GM19324 (cell line): ENCODE data around the gene MYO18B.

Experiments
- ATAC-seq: cut with Tn5 transposase; IDR thresholded peaks from one replicate; pipeline ENCODE4 v1.9.1; 2021; ENCODE audit warnings: mild to moderate bottlenecking, moderate library complexity; ENCODE audit not compliant: unreplicated experiment, low FRiP score

The MYO18B gene

DNA sequence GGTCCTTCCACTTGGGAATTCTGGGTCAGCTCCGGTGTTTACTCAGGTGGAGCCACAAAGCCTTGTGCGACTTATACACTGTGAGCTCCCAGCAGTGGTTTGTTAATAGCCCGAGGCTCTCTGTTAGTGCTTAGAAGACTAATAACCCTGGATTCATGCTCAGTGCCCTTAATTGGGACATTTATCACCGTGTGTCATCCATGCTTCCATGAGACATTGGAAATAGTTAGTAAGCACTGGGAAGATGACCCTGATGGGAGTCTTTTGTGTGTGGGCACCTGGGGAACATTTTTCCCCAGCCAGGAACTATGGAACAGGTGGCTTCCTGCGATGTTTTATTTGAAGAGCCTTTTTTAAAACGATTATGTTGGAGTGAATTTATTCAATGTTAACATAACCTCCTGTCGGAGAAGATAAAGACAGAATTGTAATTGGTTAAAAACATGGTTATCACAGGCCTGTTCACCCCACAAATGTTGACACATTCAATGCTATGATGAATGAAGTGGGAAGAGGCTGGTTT, 188.9 kb downstream of the MYO18B start:
- no peak for ATAC-seq

DNA sequence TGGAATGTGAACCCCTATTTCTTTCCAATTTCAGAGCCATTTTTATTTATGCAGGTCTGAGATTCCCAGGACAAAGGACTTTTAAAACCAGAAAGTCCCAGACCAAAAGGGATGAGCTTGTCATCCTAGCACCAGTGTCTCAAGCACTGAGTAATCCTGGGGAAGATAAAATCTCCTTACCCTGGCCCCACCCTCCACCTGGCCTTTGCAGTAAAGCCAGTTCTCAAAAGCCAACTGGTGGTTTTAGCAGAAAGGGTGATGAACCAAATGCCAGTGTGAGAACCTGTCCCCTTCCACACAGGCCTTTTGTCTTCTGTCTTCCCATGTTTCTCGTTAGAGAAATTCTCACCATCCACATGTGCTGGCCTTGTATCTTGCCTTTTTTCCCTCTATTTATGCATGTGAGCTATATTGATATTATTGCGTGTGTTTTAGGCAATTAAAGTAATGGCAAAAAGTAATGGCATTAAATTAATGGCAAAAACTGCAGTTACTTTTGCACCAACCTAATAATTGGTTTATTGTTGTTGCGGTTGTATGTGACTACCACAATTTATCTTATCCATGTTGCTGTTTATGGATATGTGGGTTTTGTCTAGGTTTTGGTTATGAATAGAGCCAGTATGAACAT, 191.3 kb downstream of the MYO18B start:
- ATAC-seq: no peak

DNA sequence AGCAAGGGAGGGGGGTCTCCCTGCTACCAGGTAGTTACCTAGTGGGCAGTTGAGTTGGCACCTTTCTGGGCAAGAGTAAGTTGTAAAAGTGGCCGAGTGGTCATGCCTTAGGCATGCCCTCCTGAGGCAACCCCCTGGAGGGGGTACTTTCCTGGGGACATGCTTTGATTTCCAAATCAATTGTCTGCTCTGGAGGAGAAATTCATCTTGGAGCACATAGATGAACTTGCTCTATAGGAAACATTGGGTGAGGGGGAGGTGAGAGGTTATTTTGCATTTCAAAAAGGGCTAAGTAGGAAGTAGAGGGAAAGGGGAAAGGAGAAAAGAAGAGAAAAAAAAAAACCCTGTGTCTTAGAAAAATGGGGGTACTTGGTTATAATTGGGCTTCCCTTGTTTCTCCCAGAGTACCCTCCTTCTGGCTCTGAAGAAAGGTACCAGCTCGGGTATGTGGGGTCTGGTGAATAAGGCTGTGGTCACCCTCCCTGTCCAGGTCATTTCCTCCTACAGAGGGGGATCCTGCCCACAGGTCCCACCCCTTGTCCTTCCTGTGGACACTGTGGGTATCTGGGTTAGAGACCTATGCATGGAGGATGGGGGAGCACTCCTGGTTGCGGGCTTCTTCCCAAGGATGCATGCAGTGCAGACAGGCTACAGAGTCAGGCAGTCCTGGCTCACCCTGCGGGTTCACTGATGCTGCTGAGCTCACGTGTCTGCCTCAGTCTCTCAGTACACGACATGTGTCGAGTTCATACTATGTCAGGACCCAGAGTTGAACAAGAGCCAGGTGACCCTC, 193.5 kb downstream of the MYO18B start:
- ATAC-seq: no peak

DNA sequence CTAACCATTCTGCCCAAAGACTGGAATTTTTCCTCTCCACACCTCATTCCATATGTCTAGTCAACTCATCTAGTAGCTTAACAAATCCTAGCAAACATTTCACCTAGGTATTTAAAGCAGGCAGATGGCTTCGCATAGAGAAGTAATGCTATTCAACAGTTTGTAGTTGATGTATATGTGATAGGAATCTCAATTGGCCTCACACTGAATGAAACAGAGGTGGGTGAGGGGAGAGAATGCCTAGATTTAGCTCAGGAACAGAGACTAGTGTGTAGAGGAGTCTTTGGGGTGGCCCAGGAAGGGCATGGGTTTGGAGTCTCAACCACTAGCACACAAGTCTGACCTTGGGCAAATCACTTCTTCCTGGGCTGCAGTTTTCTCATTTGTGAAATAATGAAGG, 196.2 kb downstream of the MYO18B start:
- no peak for ATAC-seq

DNA sequence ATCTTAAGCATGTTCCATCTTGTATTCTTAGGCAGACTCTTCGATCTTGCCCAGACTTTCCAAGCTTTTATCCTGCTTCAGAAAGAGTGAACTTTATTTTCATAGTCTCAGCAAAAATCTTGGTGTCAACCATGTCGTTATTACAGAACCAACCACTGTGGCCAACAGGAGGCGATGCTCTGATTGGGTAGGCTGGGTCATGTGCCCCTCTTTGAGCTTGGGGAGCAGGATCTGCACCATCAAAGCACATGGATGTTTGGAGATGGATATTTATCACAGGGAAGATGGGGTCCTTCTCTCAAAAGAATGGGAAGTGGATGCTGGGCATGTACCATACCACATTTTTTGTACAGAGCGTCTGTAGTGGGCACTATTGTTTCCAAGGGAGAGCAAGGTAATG, 197.4 kb downstream of the MYO18B start:
- ATAC-seq: no peak

DNA sequence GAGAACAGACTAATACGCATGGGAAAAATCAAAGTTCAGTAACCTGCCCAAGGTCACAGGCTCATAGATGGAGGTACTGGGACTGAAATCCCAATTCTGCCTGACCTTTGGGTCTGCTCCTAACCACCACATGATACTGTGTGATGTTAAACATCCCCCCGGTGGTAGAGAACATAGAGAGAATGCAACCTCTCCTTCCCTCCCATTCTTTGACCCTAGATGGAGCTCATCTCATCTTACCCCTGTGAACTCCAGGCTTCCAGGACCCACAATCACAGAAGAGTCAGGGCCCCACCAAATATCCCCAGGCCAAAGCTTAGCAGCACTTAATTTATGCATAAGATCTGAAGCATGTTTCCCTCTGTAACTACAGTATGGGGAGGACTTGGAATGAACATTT, 198.5 kb downstream of the MYO18B start:
- ATAC-seq: no peak

DNA sequence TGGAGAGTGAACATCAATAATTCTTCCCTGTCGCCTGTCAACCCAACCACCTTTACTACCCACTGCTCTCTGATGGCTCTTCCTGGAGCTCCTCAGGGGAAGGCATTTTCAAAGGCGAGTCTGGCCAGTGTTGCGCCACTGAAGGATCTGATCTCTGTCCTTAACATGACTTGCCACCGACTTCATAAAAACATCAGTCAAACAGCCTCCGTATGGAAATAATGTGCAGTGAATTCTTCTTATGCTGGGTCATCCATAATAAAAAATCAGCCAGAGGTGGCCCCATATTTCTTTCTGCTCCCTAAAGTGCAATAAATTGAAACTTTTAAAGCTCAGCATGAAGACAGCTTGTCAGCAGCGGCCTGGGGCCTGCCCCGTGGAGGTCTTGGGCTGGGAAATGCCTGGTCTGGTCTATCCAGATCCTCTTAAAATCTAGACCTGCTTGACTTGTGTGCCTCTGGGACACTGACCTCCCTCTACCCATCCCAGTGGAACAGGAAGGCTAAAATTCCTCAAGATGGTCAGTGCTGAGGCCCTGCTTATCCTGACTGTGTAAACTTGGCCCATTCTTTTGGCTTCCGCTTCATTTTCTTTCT, 199.5 kb downstream of the MYO18B start:
- no peak for ATAC-seq

DNA sequence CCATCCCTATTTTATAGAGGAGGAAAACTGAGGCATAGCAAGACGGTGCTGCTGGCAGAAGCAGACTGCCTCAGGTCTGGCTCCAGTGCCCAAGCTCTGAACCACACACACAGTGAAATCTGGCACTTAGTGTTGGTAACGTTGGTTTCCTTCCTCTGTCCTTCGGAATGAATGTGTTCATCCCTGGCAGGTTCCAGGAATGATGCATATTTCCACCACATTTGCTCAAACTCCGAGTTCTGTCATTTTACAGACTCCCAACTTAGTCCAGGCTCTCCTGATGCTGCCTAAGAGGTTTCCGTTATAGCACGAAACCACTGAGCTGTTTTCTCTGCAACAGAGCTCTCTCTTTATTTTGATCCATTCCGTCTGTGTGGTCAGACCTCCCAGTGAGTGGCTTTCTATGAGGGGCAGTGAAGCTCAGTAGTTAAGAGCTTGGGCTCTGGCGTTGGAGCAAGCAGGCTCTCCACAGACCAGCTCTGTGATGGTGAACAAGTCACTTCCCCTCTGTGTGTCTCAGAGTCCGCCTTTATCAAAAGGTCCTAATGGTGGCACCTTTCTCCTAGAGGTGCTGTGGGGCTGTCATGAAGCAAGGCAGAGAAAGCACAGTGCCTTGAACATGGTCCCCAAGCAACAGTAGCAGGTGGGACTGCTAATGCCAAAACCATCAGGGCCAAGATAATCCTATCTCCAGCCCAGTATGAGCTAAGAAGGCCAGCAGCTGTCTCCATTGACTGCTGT, 200.3 kb downstream of the MYO18B start:
- no peak for ATAC-seq

DNA sequence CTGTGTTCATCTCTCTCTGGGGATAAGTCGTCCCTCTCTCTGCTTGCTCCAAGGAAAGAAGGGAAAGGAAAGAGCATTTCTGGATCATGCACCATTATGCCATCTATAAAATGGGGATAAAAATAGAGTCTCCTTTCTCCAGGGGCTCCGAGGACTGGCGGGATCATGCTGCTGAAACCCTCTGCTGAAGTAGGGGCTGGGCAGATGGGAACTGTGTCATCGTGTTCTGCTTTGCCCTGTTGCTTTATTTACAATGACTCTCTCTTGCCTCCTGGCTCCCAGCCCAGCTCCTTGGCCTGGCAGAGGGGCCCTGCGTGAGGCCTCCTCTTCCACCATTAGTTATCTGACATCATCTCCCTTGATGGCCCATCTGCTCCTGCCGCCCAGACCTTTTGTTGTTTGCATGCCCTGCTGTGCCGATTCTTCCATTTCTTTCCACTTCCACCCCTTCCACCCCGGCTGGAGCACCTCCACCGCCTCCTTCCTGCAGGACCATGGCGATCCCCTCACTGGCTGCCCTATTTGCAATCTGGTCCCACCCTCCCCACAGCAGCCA, 200.9 kb downstream of the MYO18B start:
- ATAC-seq: no peak

DNA sequence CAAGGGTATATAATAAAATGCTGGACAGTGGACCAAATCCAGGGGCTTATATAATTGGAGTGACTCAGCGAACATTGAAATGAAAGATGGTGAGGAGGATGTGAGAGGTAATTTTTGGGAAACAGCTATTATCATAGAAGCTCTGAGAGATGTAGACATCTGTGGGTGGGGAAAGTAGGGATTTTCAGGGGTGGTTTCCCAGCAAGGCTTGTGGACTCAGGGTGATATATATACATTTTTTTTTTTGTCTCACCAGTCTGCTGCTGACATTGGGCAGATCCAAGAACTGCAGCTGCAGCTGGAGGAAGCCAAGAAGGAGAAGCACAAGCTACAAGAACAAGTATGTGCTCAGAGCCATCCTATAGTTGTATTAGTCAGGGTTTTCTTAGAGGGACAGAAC, 208.1 kb downstream of the MYO18B start:
- no peak for ATAC-seq

DNA sequence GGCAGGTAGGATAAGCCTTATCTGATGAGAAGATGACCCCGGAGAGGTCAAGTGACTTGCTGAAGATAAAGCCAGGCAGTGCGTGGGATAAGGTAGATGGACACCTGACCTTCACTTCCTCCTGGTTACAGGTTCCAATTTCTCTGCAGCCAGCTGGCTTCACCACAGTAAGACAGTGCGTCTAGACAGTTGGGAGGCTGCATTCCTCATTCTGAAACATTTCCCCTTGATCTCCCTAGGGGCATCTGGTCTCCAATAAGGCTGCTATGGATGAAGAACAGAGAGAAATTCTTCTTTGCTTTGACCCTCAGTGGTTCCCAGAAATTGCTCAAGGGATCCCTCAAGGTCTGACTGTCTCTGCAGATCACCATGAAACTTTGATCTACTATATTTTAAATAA, 211.3 kb downstream of the MYO18B start:
- ATAC-seq: no peak

DNA sequence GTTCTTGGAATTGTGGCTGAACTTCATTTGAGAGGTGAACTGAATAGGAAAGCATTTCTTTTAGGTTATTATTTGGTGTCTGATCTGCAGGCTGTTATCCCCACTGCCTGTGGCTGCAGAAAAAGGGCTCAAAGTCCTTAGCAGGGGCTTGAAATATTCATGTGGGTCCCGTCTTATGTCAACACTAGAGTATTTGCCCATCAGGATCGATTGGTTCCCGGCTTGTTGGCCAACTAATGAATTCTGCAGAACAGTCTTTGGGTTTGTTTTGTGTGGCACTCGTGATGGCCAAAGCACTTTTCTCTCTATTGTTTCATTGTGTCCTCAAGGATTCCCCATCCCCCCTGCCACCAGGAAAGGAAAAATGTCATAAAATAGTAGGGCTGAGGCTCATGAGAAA, 211.9 kb downstream of the MYO18B start:
- no peak for ATAC-seq

DNA sequence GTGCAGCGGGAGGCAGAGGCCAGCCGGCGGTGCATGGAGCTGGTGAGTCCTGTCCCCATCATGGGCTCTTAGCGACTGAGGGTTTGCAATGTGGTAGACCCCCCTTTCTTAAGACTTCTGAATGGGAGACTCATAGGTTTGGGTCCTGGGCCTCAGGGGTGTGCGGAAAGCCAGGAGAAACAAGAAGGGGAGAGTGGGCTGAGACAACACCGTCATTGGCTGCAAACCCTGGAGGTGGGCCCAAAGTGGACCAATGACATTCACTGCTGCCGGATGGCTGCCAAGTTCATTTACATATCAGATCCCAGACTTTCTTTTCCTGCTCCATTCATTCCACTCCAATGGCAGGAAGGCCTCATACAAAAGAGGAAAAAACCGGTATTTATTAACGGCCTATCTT, 213.3 kb downstream of the MYO18B start:
- ATAC-seq: no peak

DNA sequence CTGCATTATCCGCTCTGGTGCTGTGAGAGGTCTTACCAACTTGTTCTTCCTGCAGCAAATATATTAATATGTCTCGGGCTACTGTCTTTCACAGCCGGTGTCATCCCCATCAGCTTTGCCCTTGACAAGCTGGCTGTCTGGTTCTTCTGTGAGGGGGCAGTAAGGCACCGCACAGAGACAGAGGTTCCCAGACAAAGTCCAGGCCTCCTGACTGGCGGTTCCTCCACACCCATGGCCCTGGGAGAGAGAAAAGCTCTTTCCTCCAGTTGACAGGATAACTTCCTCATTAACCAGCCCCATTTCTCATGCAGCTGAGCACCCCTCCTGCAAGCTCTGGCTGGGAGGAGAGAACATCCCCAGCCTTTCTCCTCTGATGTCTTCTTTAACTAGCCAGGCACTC, 214.8 kb downstream of the MYO18B start:
- no peak for ATAC-seq

DNA sequence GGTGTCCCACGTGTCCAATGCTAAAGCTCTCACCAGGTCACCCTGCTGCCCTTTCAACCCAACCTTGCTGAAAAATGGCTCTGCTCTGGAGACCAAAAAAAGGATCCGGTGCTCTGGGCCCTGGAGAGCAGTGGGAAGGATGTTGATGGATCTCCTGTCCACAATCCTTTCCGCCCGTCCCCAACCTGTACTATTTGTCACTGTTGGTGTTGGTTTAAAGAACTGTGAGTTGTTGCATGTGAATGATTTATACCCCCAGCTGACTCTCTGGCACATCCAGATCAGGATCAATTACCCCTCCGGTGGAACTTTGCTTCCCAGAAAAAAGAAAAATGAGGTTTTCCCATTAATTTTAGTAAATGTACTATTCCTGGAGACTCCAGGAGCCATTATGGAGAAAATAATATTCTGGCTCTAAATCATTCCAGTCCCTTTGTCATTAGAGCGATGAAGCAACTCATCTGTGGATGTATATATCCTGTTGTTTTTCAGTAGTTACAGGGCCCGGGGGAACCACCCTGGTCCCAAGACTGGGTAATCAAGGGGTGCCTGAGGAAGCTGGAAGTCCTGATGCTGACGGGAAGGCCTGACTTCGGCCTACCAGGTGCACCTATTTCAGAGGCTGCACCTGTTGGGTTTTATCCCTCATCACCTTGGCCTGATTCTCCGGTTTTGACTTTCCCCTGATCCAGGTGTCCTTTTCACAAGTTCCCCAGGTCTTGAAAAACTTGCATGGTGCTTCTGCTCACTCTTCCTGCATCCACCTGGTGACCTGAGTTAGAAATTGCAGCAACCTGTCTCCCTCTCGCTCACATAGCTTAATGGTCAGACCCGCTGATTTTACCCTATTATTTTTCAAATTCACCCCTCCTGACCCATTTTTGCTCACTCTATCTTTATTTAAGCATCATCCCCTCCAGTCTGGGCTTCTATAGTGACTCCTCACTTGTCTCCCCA, 218.1 kb downstream of the MYO18B start:
- no peak for ATAC-seq

DNA sequence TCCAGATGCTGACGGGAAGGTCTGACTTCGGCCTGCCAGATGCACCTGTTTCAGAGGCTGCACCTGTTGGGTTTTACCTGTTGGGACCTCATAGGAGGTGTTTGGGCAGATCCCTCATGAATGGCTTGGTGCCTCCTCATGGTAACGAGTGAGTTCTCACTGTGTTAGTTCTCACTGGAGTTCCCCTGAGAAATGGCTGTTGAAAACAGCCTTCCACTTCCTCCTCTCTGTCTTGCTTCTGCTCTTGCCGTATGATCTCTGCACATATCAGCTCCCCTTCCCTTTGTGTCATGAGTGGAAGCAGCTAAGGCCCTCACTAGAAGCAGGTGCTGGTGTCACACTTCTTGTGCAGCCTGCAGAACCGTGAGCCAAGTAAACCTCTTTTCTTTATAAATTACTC, 219.7 kb downstream of the MYO18B start:
- ATAC-seq: no peak

DNA sequence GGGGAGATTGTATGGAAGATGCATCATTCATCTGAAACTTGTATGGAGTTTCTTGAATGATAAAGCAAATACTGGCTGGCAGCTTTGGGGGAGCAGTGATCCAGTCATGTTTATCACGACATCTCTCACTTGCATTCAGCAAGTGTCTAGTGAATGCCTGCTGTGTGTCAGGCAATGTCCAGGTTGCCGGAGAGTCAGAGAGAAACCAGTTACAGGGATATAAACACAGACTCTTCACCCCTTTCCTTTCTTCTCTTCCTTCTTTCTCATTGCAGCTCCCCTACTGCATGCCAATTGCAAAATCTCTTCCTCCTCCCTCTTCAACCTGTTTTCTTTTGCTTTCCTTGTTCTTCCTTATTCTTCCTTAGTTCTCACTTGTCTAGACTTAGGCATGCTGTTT, 220.7 kb downstream of the MYO18B start:
- no peak for ATAC-seq

DNA sequence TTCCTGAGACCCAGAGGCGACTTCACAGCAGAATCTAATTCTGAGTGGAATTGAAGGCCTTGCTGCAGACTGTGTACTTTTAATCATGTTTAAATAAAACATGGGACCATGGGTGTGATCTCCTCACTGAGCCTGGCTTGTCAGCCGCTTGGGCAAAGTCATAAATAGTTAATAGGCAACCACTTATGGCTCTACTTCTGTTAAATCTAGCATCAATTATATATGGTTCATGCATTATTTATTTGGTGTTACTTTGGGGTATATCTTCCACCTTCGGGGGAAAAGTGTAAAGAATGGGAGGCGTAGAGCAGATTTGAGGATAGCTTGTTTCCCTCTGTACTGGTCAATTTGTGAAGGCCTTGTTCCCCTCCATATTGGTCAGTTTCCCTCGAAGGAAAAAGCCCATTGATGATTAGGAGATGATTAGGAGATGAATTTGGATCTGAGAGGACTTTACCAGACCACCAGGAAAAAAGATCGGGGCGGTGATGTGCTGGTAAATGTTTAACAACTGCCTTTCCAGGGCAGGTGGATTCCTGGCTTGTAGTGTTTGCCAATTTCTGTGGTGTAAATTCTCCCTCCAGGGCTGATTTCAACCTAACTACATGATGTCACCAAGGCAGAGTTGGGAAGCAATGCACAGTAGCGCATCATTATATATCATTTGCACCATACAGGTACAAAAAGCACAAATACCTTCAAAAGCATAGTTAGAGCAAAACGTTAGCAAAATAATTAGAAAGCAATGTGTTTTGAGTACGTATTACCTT, 223.2 kb downstream of the MYO18B start:
- no peak for ATAC-seq

DNA sequence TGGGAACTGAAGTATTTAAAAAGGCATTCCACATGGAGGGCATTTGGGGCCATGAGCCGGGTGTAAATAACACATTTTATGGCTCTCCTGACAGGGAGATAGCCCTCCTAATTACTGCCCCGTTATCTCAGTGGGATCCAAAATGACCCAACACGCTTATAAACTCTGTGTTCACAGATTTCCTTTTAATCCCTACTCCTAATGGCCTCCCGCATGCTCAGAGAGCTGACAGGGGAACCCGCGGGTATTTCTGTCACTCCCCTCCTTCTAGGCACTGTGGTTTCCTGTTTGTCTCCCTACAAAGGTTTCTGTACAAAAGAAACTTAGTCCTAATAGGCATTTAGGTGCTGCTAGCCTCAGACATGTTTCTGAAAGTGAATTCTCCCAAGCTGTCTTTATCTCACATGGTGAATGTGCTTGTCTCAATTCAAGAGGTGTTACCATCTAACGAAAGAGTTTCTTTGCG, 224.5 kb downstream of the MYO18B start:
- ATAC-seq: no peak
